HepG2 (cell line): Measurements from ENCODE around the gene MSRB2. TPM values are rescaled to one million over a fixed set of nuclear protein-coding genes. Genes with fewer than 3 reads are reported as not detected.

Source experiments
- ATAC-seq: fragments of 200-7000 bp; cut with Tn5 transposase; 3 replicates; pipeline ENCODE4 v1.9.1; 2020; ENCODE audit warnings: mild to moderate bottlenecking, moderate library complexity
- BruUV-seq: library from RNA; stranded (reverse); fragments of 400-500 nt; replicated peaks from 2 replicates; lab custom pipeline; 2021; lab: Mats Ljungman, UMichigan
- CTCF ChIA-PET: fragments of 300-600 bp; formaldehyde crosslinking; extraction: SDS; loops from one replicate; lab custom pipeline; 2021; ENCODE audit warnings: low total read pairs, inconsistent platforms, low intra/inter-chr PET ratio; lab: Yijun Ruan, JAX
- POLR2A ChIA-PET: fragments of 350-600 bp; sonication (Branson Sonifier 250); formaldehyde crosslinking; loops from one replicate; lab custom pipeline; 2020; ENCODE audit warnings: antibody characterized with exemption, inconsistent platforms; lab: Yijun Ruan, JAX
- DNase-seq: peaks from one replicate; pipeline ENCODE4 v3.0.0-alpha.2; 2015; ENCODE audit warnings: low spot score
- FAIRE-seq: peaks from 3 replicates; lab custom pipeline; 2011; peaks lifted over from hg19 to GRCh38; lab: Jason Lieb, UNC
- H2AFZ ChIP-seq: one replicate; pipeline ENCODE4 v1.6.1; 2011; ENCODE audit warnings: low read length, inconsistent platforms
- H3K27ac ChIP-seq: fragments of 300-600 bp; 3 replicates; pipeline ENCODE4 v1.8.0; 2011; ENCODE audit warnings: mixed run types, mild to moderate bottlenecking, mixed read lengths, low read length, inconsistent platforms; ENCODE audit not compliant: insufficient read depth; ENCODE audit errors: extremely low read length
- H3K27me3 ChIP-seq, 2 experiments: fragments of 200-600 bp in 1 of 2; 2 replicates in 1 of 2; 3 replicates in 1 of 2; pipeline versions ENCODE4 v1.6.0 to v1.8.0; 2011; ENCODE audit warnings: low read length in 2 of 2, mild to moderate bottlenecking in 2 of 2, moderate library complexity in 2 of 2, inconsistent platforms in 1 of 2; ENCODE audit not compliant: insufficient read depth in 2 of 2, control insufficient read depth in 1 of 2
- H3K36me3 ChIP-seq, 2 experiments: fragments of 200-600 bp in 1 of 2; replicated peaks in 1 of 2; 2 replicates in 1 of 2; 3 replicates in 1 of 2; pipeline versions ENCODE4 v1.5.1 to v1.8.0; 2011; ENCODE audit warnings: low read length in 2 of 2, inconsistent platforms in 1 of 2; ENCODE audit not compliant: insufficient read depth in 2 of 2, control insufficient read depth in 1 of 2
- H3K4me1 ChIP-seq: 2 replicates; pipeline ENCODE4 v1.5.1; 2012; ENCODE audit warnings: low read length, inconsistent platforms; ENCODE audit not compliant: insufficient read depth
- H3K4me2 ChIP-seq: 2 replicates; pipeline ENCODE4 v1.6.0; 2011; ENCODE audit warnings: low read depth, low read length, inconsistent platforms
- H3K4me3 ChIP-seq, 3 experiments: fragments of 200-600 bp in 1 of 3; sonication (generic), shearing (Covaris generic) in 1 of 3; replicated peaks in 1 of 3; 2 replicates each; pipeline ENCODE4 v1.5.1; 2011 to 2016; ENCODE audit warnings: low read length in 3 of 3, inconsistent platforms in 2 of 3, low read depth in 2 of 3, mild to moderate bottlenecking in 2 of 3, control low read depth in 1 of 3, mixed read lengths in 1 of 3; ENCODE audit not compliant: insufficient read depth in 1 of 3
- H3K79me2 ChIP-seq: one replicate; pipeline ENCODE4 v1.6.1; 2011; ENCODE audit warnings: low read length, inconsistent platforms; ENCODE audit not compliant: insufficient read depth
- H3K9ac ChIP-seq: 2 replicates; pipeline ENCODE4 v1.6.0; 2011; ENCODE audit warnings: mild to moderate bottlenecking, low read depth, low read length, inconsistent platforms; ENCODE audit not compliant: insufficient read depth
- H3K9me3 ChIP-seq: 2 replicates; pipeline ENCODE4 v1.5.1; 2012; ENCODE audit warnings: mild to moderate bottlenecking, low read length
- H4K20me1 ChIP-seq: 2 replicates; pipeline ENCODE4 v1.6.0; 2011; ENCODE audit warnings: inconsistent platforms, mild to moderate bottlenecking, low read length, moderate library complexity; ENCODE audit not compliant: insufficient read depth
- DR1 ChIP-seq: sonication (generic); formaldehyde crosslinking; IDR thresholded peaks from 2 replicates; pipeline ENCODE4 v1.8.0; 2021; ENCODE audit warnings: mild to moderate bottlenecking, missing genetic modification reagents, inconsistent platforms
- GTF2F1 ChIP-seq: fragments of 150-350 bp; IDR thresholded peaks from 2 replicates; pipeline ENCODE4 v1.6.1; 2014; ENCODE audit warnings: low read length
- HMGXB4 ChIP-seq, 2 experiments: sonication (generic) in 1 of 2; formaldehyde crosslinking in 1 of 2; IDR thresholded peaks; 2 replicates each; pipeline versions ENCODE4 v1.4.0 to v1.6.1; 2018 to 2020; ENCODE audit warnings: missing genetic modification reagents in 2 of 2, borderline replicate concordance in 1 of 2, low read depth in 1 of 2, mild to moderate bottlenecking in 1 of 2, missing biosample characterization in 1 of 2
- MED13 ChIP-seq: sonication (generic); formaldehyde crosslinking; IDR thresholded peaks from 2 replicates; pipeline ENCODE4 v1.5.0; 2020; ENCODE audit warnings: missing genetic modification reagents
- MED8 ChIP-seq: sonication (generic); formaldehyde crosslinking; IDR thresholded peaks from 2 replicates; pipeline ENCODE4 v1.8.1; 2023; ENCODE audit warnings: mild to moderate bottlenecking, missing genetic modification reagents; ENCODE audit not compliant: insufficient replicate concordance
- PAX8 ChIP-seq: sonication (generic); formaldehyde crosslinking; IDR thresholded peaks from 2 replicates; pipeline ENCODE4 v1.8.0; 2022; ENCODE audit warnings: mild to moderate bottlenecking, missing genetic modification reagents, borderline replicate concordance
- POLR2AphosphoS5 ChIP-seq: IDR thresholded peaks from 2 replicates; pipeline ENCODE4 v1.6.1; 2012; ENCODE audit warnings: low read depth, low read length
- SRY ChIP-seq: sonication (generic); formaldehyde crosslinking; IDR thresholded peaks from 2 replicates; pipeline ENCODE4 v1.8.0; 2022; ENCODE audit warnings: mild to moderate bottlenecking, missing genetic modification reagents
- ZIK1 ChIP-seq: sonication (generic); formaldehyde crosslinking; IDR thresholded peaks from 2 replicates; pipeline ENCODE4 v1.5.0; 2020; ENCODE audit warnings: mild to moderate bottlenecking, low read depth, missing genetic modification reagents, borderline replicate concordance
- ZNF331 ChIP-seq: sonication (generic); formaldehyde crosslinking; IDR thresholded peaks from 2 replicates; pipeline ENCODE4 v1.4.0; 2020; ENCODE audit warnings: missing genetic modification reagents
- ZNF446 ChIP-seq: sonication (generic); formaldehyde crosslinking; IDR thresholded peaks from 2 replicates; pipeline ENCODE4 v1.5.0; 2020; ENCODE audit warnings: mild to moderate bottlenecking, missing genetic modification reagents
- ZNF460 ChIP-seq: sonication (generic); formaldehyde crosslinking; IDR thresholded peaks from 2 replicates; pipeline ENCODE4 v1.5.1; 2020; ENCODE audit warnings: missing genetic modification reagents, mild to moderate bottlenecking, borderline replicate concordance
- ZNF484 ChIP-seq: sonication (generic); formaldehyde crosslinking; IDR thresholded peaks from 2 replicates; pipeline ENCODE4 v1.5.1; 2020; ENCODE audit warnings: mild to moderate bottlenecking, low read depth, missing genetic modification reagents, borderline replicate concordance
- ZNF577 ChIP-seq: sonication (generic); formaldehyde crosslinking; IDR thresholded peaks from 2 replicates; pipeline ENCODE4 v1.4.0; 2020; ENCODE audit warnings: mild to moderate bottlenecking, low read depth, missing genetic modification reagents, borderline replicate concordance
- WGBS: methylation state at CpG from one replicate; pipeline ENCODE4 v1.1.6; 2017; ENCODE audit warnings: low lambda C conversion rate; 5-methylcytosine and 5-hydroxymethylcytosine counted together
- in situ Hi-C: cut with HindIII; loops from 2 replicates; pipeline ENCODE4 v1.10.0; 2017; ENCODE audit warnings: low pct_unique_long_range_greater_than_20kb; ENCODE audit not compliant: extremely low pct_ligation_motif_present
- intact Hi-C: fragments of 100-400 bp; cut with micrococcal nuclease; formaldehyde crosslinking; loops from one replicate; pipeline ENCODE4 v1.10.0; 2022; ENCODE audit not compliant: unreplicated experiment
- polyA plus RNA-seq, 8 experiments: library from polyadenylated mRNA; depleted of rRNA in 3 of 8; stranded (reverse) in 7 of 8; unstranded in 1 of 8; fragments of >200 nt; fragmentation: Illumina TruSeq in 4 of 8; extraction: Trizol in 4 of 8; gene quantifications; 2 replicates each; pipeline versions ENCODE4 v1.2.1 to v1.2.3, GENCODE V29; 2011 to 2016; ENCODE audit warnings: low read depth in 4 of 8, missing spikeins in 1 of 8, mixed read lengths in 1 of 8; ENCODE audit not compliant: insufficient read depth in 1 of 8
- total RNA-seq, 5 experiments: library from RNA; depleted of rRNA; stranded (reverse); fragments of >200 nt; fragmentation: Illumina TruSeq; extraction: Trizol; gene quantifications; 2 replicates each; pipeline ENCODE4 v1.2.3, GENCODE V29; 2016; ENCODE audit warnings: low read depth in 1 of 5

The MSRB2 gene
- total and polyA plus RNA-seq, 2 of the 13 experiments (the other 11 are each of a cell fraction or from before 2014, with no cell fraction given), result 8.3 to 22.1 TPM

GRCh38 chr10:23078114-23078513 lies 17.3 kb upstream of the MSRB2 start:
- POLR2A ChIA-PET, result no interaction called here
- H4K20me1 ChIP-seq, result no peaks in the 10 kb centered on the region
- H3K4me2 ChIP-seq, result no peak overlapping the region
- no peak overlapping the region for H3K4me3 ChIP-seq
- H3K27me3 ChIP-seq, result peaks cover 2 to 23% of the 10 kb centered on the region in 2 experiments; a peak in 4 of 5 replicates
- no peaks in the 10 kb centered on the region for H3K4me1 ChIP-seq
- no peaks in the 10 kb centered on the region for H3K79me2 ChIP-seq
- DNase-seq (no peak), FAIRE-seq (no peak), ATAC-seq (no peak)
- CTCF ChIA-PET, result no interaction called here
- intact Hi-C loops (no loop called here), in situ Hi-C loops (no loop called here)
- no peak overlapping the region for H2AFZ ChIP-seq
- H3K9me3 ChIP-seq, result no peaks in the 10 kb centered on the region
- 4% methylated on average over 2 of the region's 2 CpGs for WGBS
- no peak overlapping the region for H3K27ac ChIP-seq
- no peaks in the 10 kb centered on the region for H3K36me3 ChIP-seq
- BruUV-seq, result no TSS peak
- no peak overlapping the region for H3K9ac ChIP-seq
- TF ChIP-seq ZIK1 (CRISPR knock-in tag), result no peak
- TF ChIP-seq ZNF446, result no peak
- no peak for TF ChIP-seq PAX8 (CRISPR knock-in tag)
- no peak for TF ChIP-seq ZNF484 (CRISPR knock-in tag)
- TF ChIP-seq GTF2F1, result no peak
- no peak for TF ChIP-seq ZNF577 (CRISPR knock-in tag)
- TF ChIP-seq HMGXB4 (CRISPR knock-in tag; IDR thresholded peaks at IDR 0.05; ENCODE audit: borderline replicate concordance in 1 of 2, low read depth in 1 of 2), result no peak
- TF ChIP-seq MED8 (CRISPR knock-in tag), result no peak
- TF ChIP-seq SRY, result no peak
- TF ChIP-seq POLR2AphosphoS5, result no peak
- no peak for TF ChIP-seq ZNF331 (CRISPR knock-in tag)
- no peak for TF ChIP-seq MED13 (CRISPR knock-in tag)
- TF ChIP-seq DR1 (CRISPR knock-in tag), result no peak
- no peak for TF ChIP-seq ZNF460 (CRISPR knock-in tag)
- TF ChIP-seq, all 625 proteins: peak for 0
